ENCODE results near the gene PDXDC1. TPM values are rescaled to one million over a fixed set of nuclear protein-coding genes. Genes with fewer than 3 reads are reported as not detected.
"Not testable (repeated sequence)": the region's sequence is repeated elsewhere in the genome, so short reads cannot be mapped to it uniquely, and the experiment has no call there.

Gene PDXDC1
- total and polyA plus RNA-seq, 9 of the 15 experiments (the other 6 are each of a cell fraction or from before 2014, with no cell fraction given) = 5.1 to 95.4 (median 45.8) TPM

- ChIA-PET CTCF (ENCODE audit: low intra/inter-chr PET ratio) (no interaction called here), POLR2A (no interaction called here)
- Histone ChIP-seq H4K20me1 (replicated peaks; ENCODE audit: control insufficient read depth, insufficient read depth, low read length) (no peaks in the 10 kb centered on the region), H3K4me2 (ENCODE audit: insufficient read depth, low read length) (no peak overlapping the region), H3K79me2 (ENCODE audit: control insufficient read depth, insufficient read depth, low read length) (peaks cover 17% of the 10 kb centered on the region), H3K9ac (ENCODE audit: insufficient read depth in 1 of 2, low read depth in 2 of 2, low read length in 2 of 2) (no peak overlapping the region), H2AFZ (ENCODE audit: low read depth, low read length) (no peak overlapping the region), H3K9me1 (ENCODE audit: control insufficient read depth, insufficient read depth, low read length) (no peaks in the 10 kb centered on the region), H3K4me1 (replicated peaks in 1 of 2; ENCODE audit: control insufficient read depth in 2 of 2, insufficient read depth in 2 of 2, low read length in 2 of 2) (peaks cover 0 to 49% of the 10 kb centered on the region in 2 experiments; a peak in 2 of 5 replicates), H3K4me3 (no peak overlapping the region), H3K9me3 (replicated peaks; ENCODE audit: control insufficient read depth, insufficient read depth, low read depth, low read length) (no peaks in the 10 kb centered on the region), H3K27me3 (ENCODE audit: control insufficient read depth in 2 of 2, insufficient read depth in 2 of 2, low read length in 2 of 2) (no peaks in the 10 kb centered on the region), H3K27ac (ENCODE audit: extremely low read depth, low read depth, low read length) (no peak overlapping the region), H3K36me3 (ENCODE audit: control insufficient read depth, insufficient read depth, low read length) (no peaks in the 10 kb centered on the region)
- ATAC-seq = no peak
- 87% methylated on average over 7 of the region's 15 CpGs for WGBS (ENCODE audit: insufficient coverage, low coverage, missing lambda C conversion rate)
- intact Hi-C loops (cut with micrococcal nuclease) = no loop called here
- no peak for FAIRE-seq
- TF ChIP-seq YBX1 (IDR thresholded peaks at IDR 0.05) = no peak
- TF ChIP-seq ZBTB33 (CRISPR knock-in tag; IDR thresholded peaks at IDR 0.05) = no peak
- no peak for TF ChIP-seq HLTF (IDR thresholded peaks at IDR 0.05)
- no peak for TF ChIP-seq ZNF583 (CRISPR knock-in tag; IDR thresholded peaks at IDR 0.05)
- no peak for TF ChIP-seq MEIS2 (IDR thresholded peaks at IDR 0.05; ENCODE audit: partially characterized antibody)
- no peak for TF ChIP-seq KHSRP (IDR thresholded peaks at IDR 0.05)
- TF ChIP-seq MTA1 (IDR thresholded peaks at IDR 0.05; ENCODE audit: borderline replicate concordance) = no peak
- TF ChIP-seq ZNF589 (CRISPR knock-in tag; IDR thresholded peaks at IDR 0.05; ENCODE audit: low read depth) = no peak
- TF ChIP-seq MTA2 (IDR thresholded peaks at IDR 0.05; ENCODE audit: low read depth) = no peak
- TF ChIP-seq ZNF395 (CRISPR knock-in tag; IDR thresholded peaks at IDR 0.05) = no peak
- no peak for TF ChIP-seq ZNF274 (IDR thresholded peaks at IDR 0.05; ENCODE audit: borderline replicate concordance, low read depth, low read length)
- TF ChIP-seq IFI16 (CRISPR knock-in tag; IDR thresholded peaks at IDR 0.05) = no peak
- BruUV-seq (replicated peaks) = no TSS peak
- no peak for DNase-seq (ENCODE audit: extremely low read depth in 1 of 4, low spot score in 3 of 4)
- in situ Hi-C loops (cut with MboI) = no loop called here
Observed at GRCh38 chr16:15141586-15141985, 166.8 kb downstream of the PDXDC1 start.

GRCh38 chr16:15142107-15142890, 167.5 kb downstream of the PDXDC1 start:
- H3K36me3 ChIP-seq (ENCODE audit: control insufficient read depth, insufficient read depth, low read length); H3K9me3 ChIP-seq (replicated peaks; ENCODE audit: control insufficient read depth, insufficient read depth, low read depth, low read length); DNase-seq (ENCODE audit: extremely low read depth in 1 of 4, low spot score in 3 of 4); H3K4me3 ChIP-seq; H4K20me1 ChIP-seq (replicated peaks; ENCODE audit: control insufficient read depth, insufficient read depth, low read length); BruUV-seq (replicated peaks); in situ Hi-C loops (cut with MboI); H3K27ac ChIP-seq (ENCODE audit: extremely low read depth, low read depth, low read length); POLR2A ChIA-PET; H3K27me3 ChIP-seq (ENCODE audit: control insufficient read depth in 2 of 2, insufficient read depth in 2 of 2, low read length in 2 of 2); intact Hi-C loops (cut with micrococcal nuclease); H3K9me1 ChIP-seq (ENCODE audit: control insufficient read depth, insufficient read depth, low read length); H2AFZ ChIP-seq (ENCODE audit: low read depth, low read length); ATAC-seq; CTCF ChIA-PET (ENCODE audit: low intra/inter-chr PET ratio); H3K4me2 ChIP-seq (ENCODE audit: insufficient read depth, low read length); H3K9ac ChIP-seq (ENCODE audit: insufficient read depth in 1 of 2, low read depth in 2 of 2, low read length in 2 of 2); FAIRE-seq: not testable (repeated sequence)
- 90% methylated on average over 2 of the region's 27 CpGs for WGBS (ENCODE audit: insufficient coverage, low coverage, missing lambda C conversion rate)
- H3K79me2 ChIP-seq (ENCODE audit: control insufficient read depth, insufficient read depth, low read length) = peaks cover 22% of the 10 kb centered on the region
- peaks cover 0 to 52% of the 10 kb centered on the region in 2 experiments; a peak in 2 of 5 replicates for H3K4me1 ChIP-seq (replicated peaks in 1 of 2; ENCODE audit: control insufficient read depth in 2 of 2, insufficient read depth in 2 of 2, low read length in 2 of 2)

Data from K562 (cell line).